HEK293 (cell line): ENCODE data around the gene LSMEM2.

Source experiments
- CTCF ChIA-PET: fragments of 350-600 bp; formaldehyde crosslinking; extraction: SDS; loops from one replicate; lab custom pipeline; 2021; ENCODE audit warnings: antibody characterized with exemption; lab: Yijun Ruan, JAX
- POLR2A ChIA-PET: fragments of 300-600 bp; formaldehyde crosslinking; extraction: SDS; loops from one replicate; lab custom pipeline; 2020; ENCODE audit warnings: antibody characterized with exemption, inconsistent platforms; lab: Yijun Ruan, JAX
- H3K27ac ChIP-seq: fragments of 200-500 bp; sonication (Bioruptor generic); 2 replicates; pipeline ENCODE4 v1.5.1; 2014; ENCODE audit warnings: low read depth, low read length, control low read depth, inconsistent platforms; ENCODE audit errors: extremely low read depth
- H3K36me3 ChIP-seq, 2 experiments: fragments of 200-500 bp in 1 of 2; sonication (Bioruptor generic) in 1 of 2; 1 replicate in 1 of 2; 2 replicates in 1 of 2; pipeline ENCODE4 v1.5.1; 2014 to 2017; ENCODE audit warnings: inconsistent platforms in 2 of 2, low read length in 2 of 2; ENCODE audit not compliant: control insufficient read depth in 2 of 2, insufficient read depth in 1 of 2
- H3K4me1 ChIP-seq: fragments of 200-500 bp; sonication (Bioruptor generic); 2 replicates; pipeline ENCODE4 v1.5.1; 2014; ENCODE audit warnings: mild to moderate bottlenecking, low read length, inconsistent platforms; ENCODE audit not compliant: control insufficient read depth, insufficient read depth
- H3K4me3 ChIP-seq: 2 replicates; pipeline ENCODE4 v1.5.1; 2011; ENCODE audit warnings: low read depth, mild to moderate bottlenecking, control low read depth, low read length, moderate library complexity
- H3K9me3 ChIP-seq: fragments of 200-500 bp; sonication (Bioruptor generic); 2 replicates; pipeline ENCODE4 v1.5.1; 2014; ENCODE audit warnings: low read depth, low read length, inconsistent platforms; ENCODE audit not compliant: control insufficient read depth, insufficient read depth
- PRDM1 ChIP-seq: fragments of 450-650 bp; formaldehyde crosslinking; IDR thresholded peaks from 2 replicates; pipeline ENCODE4; 2016; ENCODE audit warnings: missing biosample characterization, missing genetic modification characterization
- SP3 ChIP-seq: fragments of 450-650 bp; formaldehyde crosslinking; IDR thresholded peaks from 2 replicates; pipeline ENCODE4 v1.5.1; 2016; ENCODE audit warnings: missing biosample characterization, missing genetic modification characterization
- ZBTB17 ChIP-seq: fragments of 450-650 bp; formaldehyde crosslinking; IDR thresholded peaks from 2 replicates; pipeline ENCODE4 v1.5.1; 2016; ENCODE audit warnings: missing biosample characterization, missing genetic modification characterization
- ZBTB20 ChIP-seq: fragments of 450-650 bp; formaldehyde crosslinking; IDR thresholded peaks from 2 replicates; pipeline ENCODE4 v1.5.1; 2016; ENCODE audit warnings: missing biosample characterization, missing genetic modification characterization
- ZFP41 ChIP-seq: fragments of 450-650 bp; formaldehyde crosslinking; IDR thresholded peaks from 2 replicates; pipeline ENCODE4 v1.5.1; 2016; ENCODE audit warnings: missing biosample characterization, missing genetic modification characterization, borderline replicate concordance
- ZNF121 ChIP-seq: fragments of 450-650 bp; formaldehyde crosslinking; IDR thresholded peaks from 2 replicates; pipeline ENCODE4 v1.5.1; 2016; ENCODE audit warnings: missing biosample characterization, missing genetic modification characterization
- ZNF341 ChIP-seq: fragments of 450-650 bp; formaldehyde crosslinking; IDR thresholded peaks from 2 replicates; pipeline ENCODE4; 2016; ENCODE audit warnings: low read depth, missing biosample characterization, missing genetic modification characterization
- ZNF416 ChIP-seq: fragments of 450-650 bp; formaldehyde crosslinking; IDR thresholded peaks from 2 replicates; pipeline ENCODE4 v1.5.1; 2016; ENCODE audit warnings: missing biosample characterization, missing genetic modification characterization
- ZNF747 ChIP-seq: fragments of 450-650 bp; formaldehyde crosslinking; IDR thresholded peaks from 2 replicates; pipeline ENCODE4 v1.5.1; 2016; ENCODE audit warnings: missing biosample characterization, missing genetic modification characterization
- ZSCAN5A ChIP-seq: fragments of 450-650 bp; formaldehyde crosslinking; IDR thresholded peaks from 2 replicates; pipeline ENCODE4 v1.5.1; 2016; ENCODE audit warnings: missing biosample characterization, missing genetic modification characterization
- TF ChIP-seq, protein P1 (sequence below): fragments of 450-650 bp; formaldehyde crosslinking; IDR thresholded peaks from 2 replicates; pipeline ENCODE4 v1.5.1; 2016; ENCODE audit warnings: missing biosample characterization, missing genetic modification characterization

LSMEM2 gene

DNA sequence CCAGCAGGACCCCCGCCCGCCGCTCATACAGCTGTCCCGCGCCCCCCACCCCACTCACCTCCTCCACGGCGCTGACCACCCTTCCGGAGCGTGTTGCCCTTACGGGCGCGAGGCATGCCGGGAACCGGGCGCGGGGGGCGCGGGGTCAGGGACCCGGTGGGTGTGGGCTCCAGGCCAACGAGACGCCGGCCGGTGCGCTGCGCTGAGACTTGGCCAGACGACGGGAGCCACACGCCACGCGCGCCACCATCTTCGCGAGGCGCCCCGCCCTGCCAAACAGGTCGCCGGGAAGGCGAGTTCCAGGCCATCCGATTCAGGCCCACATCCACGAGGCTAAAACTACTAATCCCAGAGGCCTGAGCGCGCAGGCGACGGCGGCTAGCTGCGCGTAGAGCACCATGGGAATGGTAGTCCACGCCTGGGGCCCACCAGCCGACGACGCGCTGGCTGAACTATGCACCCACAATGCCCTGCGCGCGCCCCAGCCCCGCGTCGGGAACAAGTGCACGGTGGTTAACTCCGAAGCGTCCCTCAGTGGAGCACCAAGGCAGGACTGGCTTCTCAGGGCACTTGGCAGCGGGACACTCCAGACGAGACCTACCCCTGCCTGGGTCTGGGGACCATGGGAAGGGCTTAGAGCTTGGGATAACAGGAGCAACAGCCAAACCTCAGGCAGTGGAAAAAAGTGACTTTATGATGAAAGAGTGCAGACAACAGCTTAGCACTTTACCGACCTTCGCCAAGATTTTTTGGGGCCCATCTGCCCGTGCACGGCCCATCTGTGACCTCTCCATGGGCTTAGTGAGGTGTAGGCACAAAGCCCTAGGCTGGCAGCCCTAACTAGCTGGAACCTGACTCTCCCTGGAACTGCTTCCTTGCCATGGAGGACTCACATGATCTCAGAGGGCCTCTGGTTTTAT is 13.5 kb downstream of the LSMEM2 start, which contains the start of gene IFRD2 (continued):
- TF ChIP-seq, protein P1, sequence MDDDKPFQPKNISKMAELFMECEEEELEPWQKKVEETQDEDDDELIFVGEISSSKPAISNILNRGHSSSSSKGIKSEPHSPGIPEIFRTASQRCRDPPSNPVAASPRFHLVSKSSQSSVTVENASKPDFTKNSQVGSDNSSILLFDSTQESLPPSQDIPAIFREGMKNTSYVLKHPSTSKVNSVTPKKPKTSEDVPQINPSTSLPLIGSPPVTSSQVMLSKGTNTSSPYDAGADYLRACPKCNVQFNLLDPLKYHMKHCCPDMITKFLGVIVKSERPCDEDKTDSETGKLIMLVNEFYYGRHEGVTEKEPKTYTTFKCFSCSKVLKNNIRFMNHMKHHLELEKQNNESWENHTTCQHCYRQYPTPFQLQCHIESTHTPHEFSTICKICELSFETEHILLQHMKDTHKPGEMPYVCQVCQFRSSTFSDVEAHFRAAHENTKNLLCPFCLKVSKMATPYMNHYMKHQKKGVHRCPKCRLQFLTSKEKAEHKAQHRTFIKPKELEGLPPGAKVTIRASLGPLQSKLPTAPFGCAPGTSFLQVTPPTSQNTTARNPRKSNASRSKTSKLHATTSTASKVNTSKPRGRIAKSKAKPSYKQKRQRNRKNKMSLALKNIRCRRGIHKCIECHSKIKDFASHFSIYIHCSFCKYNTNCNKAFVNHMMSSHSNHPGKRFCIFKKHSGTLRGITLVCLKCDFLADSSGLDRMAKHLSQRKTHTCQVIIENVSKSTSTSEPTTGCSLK (tag by site-specific recombination): no peak
- TF ChIP-seq SP3 (tag by site-specific recombination) (peak; percentile 98), ZBTB17 (tag by site-specific recombination) (peak; percentile 90), PRDM1 (tag by site-specific recombination) (no peak)

- H3K36me3 ChIP-seq: peaks cover 0 to 29% of the 10 kb centered on the region in 2 experiments; a peak in 1 of 3 replicates
- 0 out of 2 replicates have a peak, but pooled peaks have one; percentile 1 for TF ChIP-seq ZBTB20 (tag by site-specific recombination)
- TF ChIP-seq ZNF747 (tag by site-specific recombination): no peak
- TF ChIP-seq ZFP41 (tag by site-specific recombination): no peak
- no peak for TF ChIP-seq ZNF341 (tag by site-specific recombination)
- TF ChIP-seq ZSCAN5A (tag by site-specific recombination): no peak
- no peak for TF ChIP-seq ZNF416
- TF ChIP-seq, all 188 proteins: peak for 1
- ChIA-PET CTCF (interaction anchor here (0.6 to 1.9 kb wide), 9 partner anchors 15 to 943 kb away, joined by 3 to 7 read pairs (median 4); no protein-coding TSS in a partner anchor), POLR2A (interaction anchor here (1.5 to 1.9 kb wide), 4 partner anchors 10 to 47 kb away, joined by 3 to 13 read pairs (median 8); partner anchors contain the start of genes HYAL1 and TUSC2)
- no peaks in the 10 kb centered on the region for H3K9me3 ChIP-seq
- H3K4me3 ChIP-seq: no peak overlapping the region; the same call in 1 of the 2 replicates
- H3K4me1 ChIP-seq: no peaks in the 10 kb centered on the region
- peak overlapping the region; percentile 47 for H3K27ac ChIP-seq
Observed at GRCh38 chr3:50293079-50293801, 14.4 kb downstream of the LSMEM2 start.

GRCh38 chr3:50294089-50294488 is 15.2 kb downstream of the LSMEM2 start:
- no peak overlapping the region for H3K4me3 ChIP-seq
- TF ChIP-seq ZNF416 (no peak), ZNF121 (tag by site-specific recombination) (peak; percentile 93)
- no peaks in the 10 kb centered on the region for H3K9me3 ChIP-seq
- POLR2A ChIA-PET: no interaction called here
- no peak overlapping the region for H3K27ac ChIP-seq
- CTCF ChIA-PET: interaction anchor here (0.6 to 1.9 kb wide), 3 partner anchors 19 to 944 kb away, joined by 4 to 7 read pairs (median 4); no protein-coding TSS in a partner anchor
- H3K4me1 ChIP-seq: no peaks in the 10 kb centered on the region
- peaks cover 0 to 20% of the 10 kb centered on the region in 2 experiments; a peak in 1 of 3 replicates for H3K36me3 ChIP-seq
